GM21390 (cell line): ENCODE results near the gene CXCL12.

Source experiments
- ATAC-seq: cut with Tn5 transposase; IDR thresholded peaks from one replicate; pipeline ENCODE4 v1.9.1; 2021; ENCODE audit not compliant: unreplicated experiment

CXCL12 gene

DNA sequence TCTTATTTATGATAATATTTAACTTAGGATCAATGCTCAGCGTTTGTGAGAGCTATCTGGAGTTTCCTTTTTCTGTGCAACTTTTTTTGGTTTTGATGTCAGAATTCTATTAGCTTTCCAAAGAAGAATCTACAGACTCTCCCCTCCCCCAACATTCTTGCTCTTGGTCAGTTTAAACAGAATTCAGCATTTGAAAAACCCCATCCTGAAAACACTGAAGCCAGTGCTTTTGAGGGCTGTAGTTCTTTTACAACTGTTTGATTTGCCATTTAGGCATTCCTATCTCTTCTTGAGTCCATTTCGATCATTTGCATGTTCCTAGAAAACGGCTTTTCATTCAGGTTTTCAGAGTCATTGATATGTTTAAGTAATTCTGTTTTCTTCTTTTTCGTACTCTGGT, 15.6 kb upstream of the CXCL12 start:
- no peak for ATAC-seq

GRCh38 chr10:44399659-44400451, 15.0 kb upstream of the CXCL12 start:
- ATAC-seq: no peak

- ATAC-seq: no peak
Observed at GRCh38 chr10:44398747-44399658, 14.1 kb upstream of the CXCL12 start.

- ATAC-seq: no peak
Observed at GRCh38 chr10:44398271-44398670, 13.4 kb upstream of the CXCL12 start.

- no peak for ATAC-seq
Observed at GRCh38 chr10:44397476-44398225, 12.8 kb upstream of the CXCL12 start.

DNA sequence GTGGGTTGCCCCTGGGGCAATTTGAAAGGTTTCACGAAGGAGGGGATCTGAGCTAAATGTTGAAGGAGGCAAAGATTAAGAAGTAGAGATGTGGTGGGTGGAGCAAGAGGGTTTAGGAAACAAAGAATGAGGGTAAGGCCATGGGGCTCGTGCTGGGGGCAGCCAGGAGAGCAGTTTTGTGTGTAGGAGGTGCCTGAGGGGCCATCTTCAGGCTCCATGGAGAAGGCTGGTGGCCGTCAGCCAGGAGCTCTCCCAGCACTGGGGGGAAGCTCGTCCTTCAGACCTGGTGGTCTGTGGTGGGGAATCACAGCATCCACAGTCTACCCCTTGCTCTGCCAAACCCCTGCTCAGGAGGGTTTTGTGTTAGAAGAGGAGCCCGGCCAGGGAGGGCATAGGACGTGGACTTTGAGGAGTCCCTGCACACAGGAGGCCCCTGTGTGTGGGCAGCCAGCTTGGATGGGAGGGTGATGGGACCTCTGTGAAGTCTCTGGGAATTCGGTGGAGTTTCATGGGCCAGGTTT, 11.8 kb upstream of the CXCL12 start:
- ATAC-seq: no peak

GRCh38 chr10:44395902-44396670, 11.2 kb upstream of the CXCL12 start:
- no peak for ATAC-seq

- no peak for ATAC-seq
Observed at GRCh38 chr10:44395396-44395795, 10.5 kb upstream of the CXCL12 start.

DNA sequence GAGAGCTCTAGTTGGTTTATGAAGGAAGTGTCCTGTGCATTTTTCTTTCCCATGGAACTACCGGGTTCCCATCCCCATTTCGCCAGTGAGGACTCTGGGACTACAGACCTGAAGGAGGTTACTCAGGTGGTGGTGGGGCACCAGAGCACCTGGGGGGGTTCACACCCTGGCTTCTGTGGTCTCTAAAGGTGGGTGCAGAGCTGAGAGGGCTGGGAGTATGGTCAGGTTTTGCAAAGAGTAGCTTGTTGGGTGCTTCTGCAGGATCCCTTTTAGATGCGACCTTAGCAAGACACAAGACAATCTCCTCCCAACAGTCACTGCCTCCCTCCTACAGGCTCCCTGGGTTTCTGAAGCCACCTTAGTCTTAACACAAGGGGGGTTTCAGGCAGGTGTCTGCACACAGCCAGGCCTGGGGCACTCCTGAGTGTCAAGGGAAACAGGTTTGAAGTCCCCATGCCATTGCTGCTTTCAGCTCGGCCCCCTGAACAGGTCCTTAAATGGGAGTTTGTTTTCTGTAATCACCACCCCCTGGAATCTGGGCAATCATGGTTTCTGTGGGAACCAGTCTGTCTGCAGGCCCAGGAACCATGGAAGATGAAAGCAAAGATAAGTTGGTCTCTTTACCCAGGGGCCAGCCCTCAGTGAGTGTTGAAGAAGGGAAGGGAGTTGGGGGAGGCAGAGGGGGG, 9.9 kb upstream of the CXCL12 start:
- no peak for ATAC-seq

- ATAC-seq: no peak
Observed at GRCh38 chr10:44393834-44394547, 9.1 kb upstream of the CXCL12 start.

DNA sequence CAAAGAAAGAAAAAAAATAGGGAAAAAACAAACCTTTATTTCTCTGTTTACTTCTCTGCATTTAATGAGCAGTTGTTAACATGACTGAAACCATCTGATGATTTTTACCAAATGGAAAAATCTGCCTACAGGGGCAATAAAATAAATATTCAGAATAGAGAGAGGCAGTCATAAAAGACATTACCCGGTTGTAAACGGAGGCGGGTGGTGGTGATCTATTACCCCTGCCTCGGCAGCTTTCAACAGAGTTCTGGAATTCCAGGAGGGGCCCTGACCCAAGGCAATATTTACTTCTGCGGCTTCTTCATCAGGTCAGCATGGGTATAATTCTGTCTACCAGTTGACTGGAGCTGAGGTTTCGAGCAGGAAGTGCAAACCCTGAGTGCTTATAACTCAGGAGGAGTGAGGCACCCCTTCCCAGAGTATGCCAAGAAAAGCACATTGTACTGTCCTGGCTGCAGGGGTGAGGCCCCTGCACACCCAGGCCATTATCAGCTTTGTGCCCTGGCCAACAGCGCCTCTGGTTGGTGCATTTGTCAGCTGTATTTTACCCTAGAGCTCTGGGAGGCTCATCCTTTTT, 8.2 kb upstream of the CXCL12 start:
- ATAC-seq: no peak

DNA sequence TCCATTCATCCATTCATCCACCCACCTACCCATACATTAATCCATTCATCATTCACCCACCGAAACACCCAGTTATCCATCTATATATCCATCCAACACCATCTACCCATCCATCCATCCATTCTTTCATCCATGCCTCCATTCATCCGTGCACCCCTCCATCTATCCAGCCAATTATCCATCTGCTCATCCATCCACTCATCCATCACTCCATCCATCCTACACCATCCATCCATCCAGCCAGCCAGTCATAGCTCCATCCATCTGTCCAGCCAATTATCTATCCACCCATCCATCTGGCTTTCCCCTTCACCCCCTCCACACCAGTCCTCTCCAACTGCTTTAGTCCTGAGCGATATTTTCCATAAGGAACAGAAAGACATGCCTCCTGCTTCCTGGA, 7.5 kb upstream of the CXCL12 start:
- ATAC-seq: no peak

DNA sequence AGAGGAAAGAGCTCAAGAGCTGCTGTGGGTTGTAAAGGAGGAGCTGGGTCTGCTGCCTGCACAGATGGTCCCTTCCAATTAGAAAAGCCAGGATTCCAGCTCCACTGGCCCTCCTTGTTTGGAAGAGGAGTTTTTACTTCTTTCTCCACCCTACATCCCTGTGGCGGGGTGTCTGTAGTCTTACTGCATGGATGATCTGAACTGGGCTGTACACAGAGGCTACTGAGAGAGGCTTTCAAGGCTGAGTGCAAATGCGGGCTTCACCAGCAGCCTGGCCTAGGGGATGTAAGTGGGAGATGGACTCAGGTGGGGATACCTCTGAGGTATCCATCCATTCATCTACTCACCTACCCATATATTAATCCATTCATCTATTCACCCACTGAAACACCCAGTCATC, 7.1 kb upstream of the CXCL12 start:
- no peak for ATAC-seq

- ATAC-seq: no peak
Observed at GRCh38 chr10:44390585-44391072, 5.7 kb upstream of the CXCL12 start.

DNA sequence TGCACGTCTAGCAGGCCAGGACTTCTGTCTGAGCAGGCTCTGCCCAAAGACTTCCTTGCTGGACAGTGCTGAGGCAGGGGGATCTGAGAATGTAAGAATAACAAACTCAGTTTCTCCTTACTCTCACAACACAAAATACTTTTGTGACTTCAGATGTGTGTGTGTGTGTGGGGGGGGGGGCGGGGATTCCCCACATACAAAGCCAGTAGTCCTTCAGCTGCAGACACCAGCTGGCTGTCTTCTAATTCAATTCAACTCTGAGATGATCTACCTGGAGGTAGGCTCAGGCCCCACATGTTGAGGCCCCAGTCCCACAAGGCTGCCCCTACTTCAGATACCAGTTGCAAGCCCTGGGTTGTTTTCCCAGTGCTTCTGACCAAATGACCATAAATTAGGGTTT, 4.7 kb upstream of the CXCL12 start:
- ATAC-seq: no peak

DNA sequence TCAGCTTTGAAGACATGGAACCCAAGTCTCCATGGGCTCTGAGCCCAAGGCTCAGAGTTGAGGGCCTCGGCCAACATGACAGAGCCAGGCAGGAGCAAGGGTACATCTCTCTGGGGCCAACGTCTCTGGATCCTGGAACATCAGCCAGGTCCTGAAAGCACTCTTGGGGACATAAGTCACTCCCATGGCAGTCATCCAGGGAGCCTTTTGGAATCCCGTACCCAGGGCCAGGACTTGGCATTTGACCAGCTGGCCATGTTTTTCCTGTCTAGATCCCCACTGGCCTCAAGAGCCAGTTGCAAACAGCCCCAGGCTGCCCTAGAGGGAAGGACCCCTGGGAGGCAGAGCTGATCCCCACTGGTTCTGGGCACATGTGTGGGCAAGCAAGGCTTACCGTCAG, 4.3 kb upstream of the CXCL12 start:
- no peak for ATAC-seq

- ATAC-seq: no peak
Observed at GRCh38 chr10:44388641-44389040, 3.7 kb upstream of the CXCL12 start.

- no peak for ATAC-seq
Observed at GRCh38 chr10:44387853-44388251, 3.0 kb upstream of the CXCL12 start.
